ENCODE data around the gene PAQR6. TPM values are rescaled to one million over a fixed set of nuclear protein-coding genes. Genes with fewer than 3 reads are reported as not detected.
A peak's percentile ranks its signal among the peaks of the same experiment; 100 is the strongest.

Gene PAQR6
- total RNA-seq, 1 experiment from 2014 or later, result 15.8 TPM

- H3K36me3 Mint-ChIP-seq (ENCODE audit: insufficient read depth in 1 of 3, low read depth in 3 of 3), result peaks cover 14 to 64% (median 28%) of the 10 kb centered on the region in 3 experiments
- Histone ChIP-seq H2BK20ac (ENCODE audit: low read depth, low read length, poor library complexity, severe bottlenecking) (no peak overlapping the region), H3K4me2 (ENCODE audit: insufficient read depth, insufficient read length, low read length) (peak overlapping the region; percentile 73), H3K14ac (ENCODE audit: insufficient read depth, low read length) (peak overlapping the region; percentile 6; the same call in 1 of the 2 replicates), H3K9me3 (ENCODE audit: control insufficient read depth, low read depth, low read length) (no peaks in the 10 kb centered on the region), H2BK15ac (ENCODE audit: low read depth, low read length) (no peak overlapping the region), H4K20me1 (ENCODE audit: control insufficient read depth, insufficient read depth, insufficient read length) (no peaks in the 10 kb centered on the region), H3K79me1 (ENCODE audit: insufficient read depth, low read depth, low read length, poor library complexity, severe bottlenecking) (no peaks in the 10 kb centered on the region), H3K27ac (ENCODE audit: insufficient read length, low read depth, low read length) (peak overlapping the region; percentile 91), H3K9ac (ENCODE audit: extremely low read depth, insufficient read length, low read length) (peak overlapping the region; percentile 99), H3K23ac (ENCODE audit: insufficient read length, low read depth, low read length) (no peak overlapping the region), H2BK5ac (ENCODE audit: insufficient read length, low read length) (no peak overlapping the region), H3K27me3 (ENCODE audit: insufficient read depth, low read length) (no peaks in the 10 kb centered on the region), H3K4me1 (ENCODE audit: insufficient read depth, low read length) (no peaks in the 10 kb centered on the region), H2BK120ac (ENCODE audit: low read depth, low read length, poor library complexity, severe bottlenecking) (no peak overlapping the region), H3T11ph (ENCODE audit: low read length) (no peak overlapping the region), H3K4ac (ENCODE audit: low read depth, low read length) (no peak overlapping the region), H3K56ac (ENCODE audit: insufficient read length, low read depth, low read length) (no peak overlapping the region), H2AFZ (ENCODE audit: low read length) (no peak overlapping the region), H3K18ac (ENCODE audit: insufficient read length, low read depth, low read length) (no peak overlapping the region), H4K8ac (replicated peaks; ENCODE audit: insufficient read length, low read depth, low read length) (no peak overlapping the region), H2AK5ac (ENCODE audit: insufficient read length, low read length) (no peak overlapping the region), H3K23me2 (ENCODE audit: insufficient read length, low read depth, low read length, poor library complexity, severe bottlenecking) (peaks cover 8% of the 10 kb centered on the region), H3K79me2 (ENCODE audit: insufficient read depth, low read length) (no peaks in the 10 kb centered on the region), H4K5ac (ENCODE audit: insufficient read length, low read depth, low read length) (no peak overlapping the region), H2BK12ac (ENCODE audit: insufficient read length, low read depth, low read length) (no peak overlapping the region), H4K91ac (ENCODE audit: insufficient read length, low read depth, low read length) (no peak overlapping the region)
- H3K4me1 Mint-ChIP-seq, result peaks cover 24 to 25% of the 10 kb centered on the region in 2 experiments
- DNase-seq, result no peak
- no peaks in the 10 kb centered on the region for H3K9me3 Mint-ChIP-seq
- peaks cover 2% of the 10 kb centered on the region; the same call in 1 of the 2 replicates for H3K27me3 Mint-ChIP-seq (ENCODE audit: low read depth)
- H3K4me3 Mint-ChIP-seq, result peak overlapping the region; percentile 94 to 95
- peak overlapping the region; percentile 99 to 100 (median 100) for H3K27ac Mint-ChIP-seq
- no peak for TF ChIP-seq CTCF (conservative IDR thresholded peaks at IDR 0.05)
- no CpG with 5 or more reads among the region's 11 CpGs for WGBS (ENCODE audit: extremely low coverage, insufficient read length, low lambda C conversion rate)
Measured at GRCh38 chr1:156213644-156213966, 34.3 kb downstream of the PAQR6 start.
